ENCODE results near the gene POLE4.

GRCh38 chr2:74930811-74931486, 27.5 kb upstream of the POLE4 start:
- TF ChIP-seq POLR2A (IDR thresholded peaks at IDR 0.05), result no peak
- TF ChIP-seq CTCF (IDR thresholded peaks at IDR 0.05), result no peak

Data from heart left ventricle (tissue), 13 donors.